ENCODE results near the gene FFAR2. TPM values are rescaled to one million over a fixed set of nuclear protein-coding genes. Genes with fewer than 3 reads are reported as not detected.

Gene FFAR2
- total RNA-seq, 1 experiment from 2014 or later = not detected

DNA sequence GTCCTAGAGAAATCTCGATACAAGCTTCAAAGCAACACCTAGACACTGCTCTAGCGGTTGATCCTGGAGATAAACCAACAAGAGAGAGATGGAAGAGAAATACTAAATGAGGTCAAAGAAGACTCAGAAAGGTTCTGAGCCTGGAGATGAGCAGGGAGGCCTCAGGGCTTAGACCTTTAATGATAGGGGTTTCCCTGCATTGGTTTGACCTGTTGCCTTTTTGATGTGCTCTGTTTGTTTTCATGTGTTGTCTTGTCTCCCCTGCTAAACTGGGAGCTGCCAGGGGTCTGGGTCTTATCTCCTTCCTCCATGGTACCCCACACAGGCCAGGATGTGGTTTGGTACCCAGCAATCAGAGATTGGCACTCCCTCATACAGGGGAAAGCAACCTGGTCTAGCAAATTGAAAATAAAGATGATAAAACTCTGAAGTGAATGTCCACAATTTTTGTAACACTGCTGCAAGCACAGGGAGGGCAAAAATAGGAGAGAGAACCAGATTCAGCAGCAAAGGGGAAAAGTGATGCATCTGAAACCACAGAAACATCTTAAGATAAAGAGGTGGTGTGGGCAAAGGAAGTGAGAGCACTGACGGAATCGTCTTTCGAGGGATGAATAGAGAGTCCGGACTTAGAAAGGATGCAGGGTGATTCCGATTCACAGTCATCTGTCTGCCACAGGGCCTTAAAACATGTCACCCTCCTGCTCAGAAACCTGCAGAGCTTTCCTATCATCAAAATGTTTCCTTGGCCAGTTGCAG is 3.5 kb downstream of the FFAR2 start:
- POLR2A ChIA-PET = no interaction called here
- RAD21 ChIA-PET (ENCODE audit: low non-redundant PET in 1 of 2, low total read pairs in 2 of 2, uncharacterized antibody in 2 of 2, unreplicated experiment in 2 of 2) = no interaction called here
- no TSS peak for BruUV-seq (replicated peaks)

DNA sequence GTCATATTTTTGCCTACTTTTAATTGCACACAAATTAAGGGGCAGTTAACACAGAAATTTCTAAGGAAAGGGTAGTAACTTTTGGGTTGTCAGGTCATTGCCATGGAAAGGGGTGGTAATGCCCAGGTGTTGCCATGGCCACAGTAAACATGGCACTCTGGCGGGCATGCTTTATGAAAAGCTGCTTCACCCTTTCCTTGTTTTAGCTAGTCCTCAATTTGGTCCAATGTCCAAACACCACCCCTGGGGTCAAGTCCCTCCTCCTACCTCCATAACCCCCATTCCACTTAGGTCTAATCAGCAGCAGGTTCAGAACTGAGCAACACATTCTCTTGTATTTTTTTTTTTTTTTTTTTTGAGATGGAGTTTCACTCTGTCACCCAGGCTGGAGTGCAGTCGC is 6.6 kb downstream of the FFAR2 start:
- RAD21 ChIA-PET (ENCODE audit: low non-redundant PET in 1 of 2, low total read pairs in 2 of 2, uncharacterized antibody in 2 of 2, unreplicated experiment in 2 of 2) = no interaction called here
- CTCF ChIA-PET = no interaction called here

More for the DNA sequence above, 3.5 kb downstream of the FFAR2 start:
- H3K9me3 ChIP-seq (ENCODE audit: control insufficient read depth in 1 of 2, insufficient read depth in 1 of 2, low read depth in 1 of 2, low read length in 2 of 2) = no peaks in the 10 kb centered on the region
- no peaks in the 10 kb centered on the region for H3K79me2 ChIP-seq (ENCODE audit: insufficient read depth, low read length)
- no peaks in the 10 kb centered on the region for H3K9me2 ChIP-seq (ENCODE audit: insufficient read depth)
- H3K9ac ChIP-seq (ENCODE audit: low read length) = no peak overlapping the region
- no peaks in the 10 kb centered on the region for H3K36me3 ChIP-seq (ENCODE audit: control insufficient read depth in 1 of 2, insufficient read depth in 2 of 2, low read length in 2 of 2)
- DNase-seq (ENCODE audit: low read depth, low spot score) (no peak), ATAC-seq (no peak)
- no peak overlapping the region for H3K27ac ChIP-seq (ENCODE audit: low read depth, low read length)
- H3K4me3 ChIP-seq (replicated peaks in 1 of 2; ENCODE audit: low read depth in 1 of 2, low read length in 2 of 2) = no peak overlapping the region
- no peaks in the 10 kb centered on the region for H3K4me1 ChIP-seq (ENCODE audit: control insufficient read depth in 1 of 2, insufficient read depth in 2 of 2, low read length in 2 of 2)
- no peak overlapping the region for H3K4me2 ChIP-seq (ENCODE audit: low read length)
- no peaks in the 10 kb centered on the region for H4K20me1 ChIP-seq (ENCODE audit: insufficient read depth)
- no peak overlapping the region for H2AFZ ChIP-seq (ENCODE audit: low read depth, low read length, poor library complexity, severe bottlenecking)
- peaks cover 25% of the 10 kb centered on the region for H3K27me3 ChIP-seq (ENCODE audit: insufficient read depth, low read length)
- no peak for TF ChIP-seq RAD21 (IDR thresholded peaks at IDR 0.05; ENCODE audit: low read depth)
- no peak for TF ChIP-seq EGR1 (IDR thresholded peaks at IDR 0.05; ENCODE audit: low read depth)
- TF ChIP-seq TCF7L2 (IDR thresholded peaks at IDR 0.05; ENCODE audit: borderline replicate concordance, extremely low read depth, insufficient read depth, insufficient read length) = no peak
- no peak for TF ChIP-seq JUND (IDR thresholded peaks at IDR 0.05)
- intact Hi-C loops (cut with micrococcal nuclease) = no loop called here
- CTCF ChIA-PET = no interaction called here

More for the DNA sequence above, 6.6 kb downstream of the FFAR2 start:
- DNase-seq (ENCODE audit: low read depth, low spot score) (no peak), ATAC-seq (no peak)
- Histone ChIP-seq H3K27me3 (ENCODE audit: insufficient read depth, low read length) (peaks cover 20% of the 10 kb centered on the region), H3K9me3 (ENCODE audit: control insufficient read depth in 1 of 2, insufficient read depth in 1 of 2, low read depth in 1 of 2, low read length in 2 of 2) (no peaks in the 10 kb centered on the region), H3K27ac (ENCODE audit: low read depth, low read length) (no peak overlapping the region), H2AFZ (ENCODE audit: low read depth, low read length, poor library complexity, severe bottlenecking) (no peak overlapping the region), H3K4me2 (ENCODE audit: low read length) (no peak overlapping the region), H3K9me2 (ENCODE audit: insufficient read depth) (no peaks in the 10 kb centered on the region), H3K36me3 (ENCODE audit: control insufficient read depth in 1 of 2, insufficient read depth in 2 of 2, low read length in 2 of 2) (no peaks in the 10 kb centered on the region), H3K9ac (ENCODE audit: low read length) (no peak overlapping the region), H3K4me1 (ENCODE audit: control insufficient read depth in 1 of 2, insufficient read depth in 2 of 2, low read length in 2 of 2) (no peaks in the 10 kb centered on the region), H3K4me3 (replicated peaks in 1 of 2; ENCODE audit: low read depth in 1 of 2, low read length in 2 of 2) (no peak overlapping the region), H4K20me1 (ENCODE audit: insufficient read depth) (no peaks in the 10 kb centered on the region), H3K79me2 (ENCODE audit: insufficient read depth, low read length) (no peaks in the 10 kb centered on the region)
- TF ChIP-seq SP1 (IDR thresholded peaks at IDR 0.05; ENCODE audit: low read depth) = no peak
- TF ChIP-seq CBX3 (IDR thresholded peaks at IDR 0.05; ENCODE audit: low read depth) = no peak
- TF ChIP-seq EZH2phosphoT487 (IDR thresholded peaks at IDR 0.05; ENCODE audit: borderline replicate concordance) = no peak
- TF ChIP-seq POLR2AphosphoS5 (IDR thresholded peaks at IDR 0.05; ENCODE audit: low read depth, low read length) = no peak
- TF ChIP-seq RAD21 (IDR thresholded peaks at IDR 0.05; ENCODE audit: low read depth) = no peak
- TF ChIP-seq SRF (IDR thresholded peaks at IDR 0.05; ENCODE audit: low read depth) = no peak
- TF ChIP-seq ZFX (IDR thresholded peaks at IDR 0.05) = no peak
- TF ChIP-seq, protein P1, sequence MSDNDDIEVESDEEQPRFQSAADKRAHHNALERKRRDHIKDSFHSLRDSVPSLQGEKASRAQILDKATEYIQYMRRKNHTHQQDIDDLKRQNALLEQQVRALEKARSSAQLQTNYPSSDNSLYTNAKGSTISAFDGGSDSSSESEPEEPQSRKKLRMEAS (IDR thresholded peaks at IDR 0.05) = no peak
- TF ChIP-seq ATF3 (IDR thresholded peaks at IDR 0.05) = no peak
- TF ChIP-seq FOSL1 (IDR thresholded peaks at IDR 0.05; ENCODE audit: low read depth) = no peak
- TF ChIP-seq YY1 (IDR thresholded peaks at IDR 0.05; ENCODE audit: extremely low read depth, insufficient replicate concordance, low read depth, low read length) = no peak
- TF ChIP-seq REST (IDR thresholded peaks at IDR 0.05; ENCODE audit: low read depth) = no peak
- no peak for TF ChIP-seq EGR1 (IDR thresholded peaks at IDR 0.05; ENCODE audit: low read depth)
- TF ChIP-seq POLR2A (IDR thresholded peaks at IDR 0.05; ENCODE audit: borderline replicate concordance, extremely low read depth, insufficient read depth, insufficient read length) = no peak
- TF ChIP-seq SIN3A (IDR thresholded peaks at IDR 0.05; ENCODE audit: low read depth) = no peak
- TF ChIP-seq ELF1 (IDR thresholded peaks at IDR 0.05; ENCODE audit: borderline replicate concordance, low read depth) = no peak
- no peak for TF ChIP-seq CEBPB (IDR thresholded peaks at IDR 0.05; ENCODE audit: low read depth)
- no peak for TF ChIP-seq EZH2 (IDR thresholded peaks at IDR 0.05)
- no TSS peak for BruUV-seq (replicated peaks)
- POLR2A ChIA-PET = no interaction called here
- intact Hi-C loops (cut with micrococcal nuclease) = no loop called here
